Motor neuron (in vitro differentiated cells): ENCODE results near the gene ZBTB38. TPM values are rescaled to one million over a fixed set of nuclear protein-coding genes. Genes with fewer than 3 reads are reported as not detected.

Experiments
- ATAC-seq, 8 experiments: fragments of 200-7000 bp; cut with Tn5 transposase; replicated peaks in 6 of 8; 2 replicates each; pipeline ENCODE4 v1.8.0; 2021; ENCODE audit warnings: mild to moderate bottlenecking in 8 of 8, moderate library complexity in 8 of 8
- H3K27ac ChIP-seq, 2 donors: fragments of 250-450 bp; sonication (Bioruptor Pico); 2 replicates each; pipeline ENCODE4 v1.9.0; 2021; ENCODE audit warnings: antibody characterized with exemption in 2 of 2, mild to moderate bottlenecking in 2 of 2, moderate library complexity in 1 of 2
- H3K4me1 ChIP-seq, 2 donors: fragments of 250-450 bp; sonication (Bioruptor Pico); replicated peaks in 1 of 2; 2 replicates each; pipeline ENCODE4 v1.6.1; 2021; ENCODE audit warnings: antibody characterized with exemption in 2 of 2, mild to moderate bottlenecking in 2 of 2, moderate library complexity in 1 of 2
- H3K4me3 ChIP-seq, 5 donors: fragments of 250-450 bp; sonication (Bioruptor Pico); 2 replicates each; pipeline ENCODE4 v1.9.0; 2021; ENCODE audit warnings: antibody characterized with exemption in 5 of 5, mild to moderate bottlenecking in 5 of 5, moderate library complexity in 4 of 5
- WGBS, 10 experiments: fragments of 450-650 bp; shearing (Covaris generic); methylation state at CpG; one replicate each; pipeline ENCODE4 v1.0.0; 2022; 5-methylcytosine and 5-hydroxymethylcytosine counted together
- in situ Hi-C, 9 experiments: fragments of 400-800 bp; cut with MboI; loops; one replicate each; pipeline ENCODE4 v1.15.0; 2021; ENCODE audit warnings: low sequenced_read_pairs in 9 of 9, low pct_unique_long_range_greater_than_20kb in 2 of 9; ENCODE audit not compliant: unreplicated experiment in 9 of 9
- total RNA-seq, 8 experiments: library from RNA; unstranded; fragments of 300-600 nt; gene quantifications; 2 replicates each; pipeline versions ENCODE4 v1.2.3 to v1.2.4, GENCODE V29; 2022

ZBTB38 gene
- total RNA-seq, 8 experiments from 2014 or later = 11.4 to 87.6 (median 30.9) TPM

- Histone ChIP-seq H3K4me1 (peaks cover 34 to 51% of the 10 kb centered on the region in 2 donors), H3K4me3 (no peak overlapping the region), H3K27ac (peak overlapping the region; percentile 26 to 39)
- peak in 7 of 8 experiments; percentile 89 to 97 (median 93) for ATAC-seq
- WGBS, 10 experiments = 13 to 68% (median 31%) methylated on average over 2 to 8 of the region's 9 CpGs; no CpG with 5 or more reads in 2 of the 10 experiments
- in situ Hi-C loops = loop anchor here in 1 of 9 experiments (25.0 kb wide), 1 partner anchor 231 kb away; no protein-coding TSS in a partner anchor
Measured at GRCh38 chr3:141331377-141332318, 36.7 kb upstream of the ZBTB38 start.

GRCh38 chr3:141332416-141332815 lies 35.9 kb upstream of the ZBTB38 start:
- WGBS, 10 experiments = 86 to 100% (median 94%) methylated on average over 1 to 5 of the region's 5 CpGs; no CpG with 5 or more reads in 4 of the 10 experiments
- ATAC-seq = no peak
- in situ Hi-C loops = loop anchor here in 1 of 9 experiments (25.0 kb wide), 1 partner anchor 230 kb away; no protein-coding TSS in a partner anchor

GRCh38 chr3:141333836-141334626 lies 34.3 kb upstream of the ZBTB38 start:
- Histone ChIP-seq H3K27ac (no peak overlapping the region), H3K4me3 (no peak overlapping the region), H3K4me1 (peaks cover 48 to 59% of the 10 kb centered on the region in 2 donors)
- 80 to 100% (median 91%) methylated on average over 1 to 2 of the region's 3 CpGs; no CpG with 5 or more reads in 3 of the 10 experiments for WGBS, 10 experiments
- in situ Hi-C loops = loop anchor here in 1 of 9 experiments (25.0 kb wide), 1 partner anchor 228 kb away; no protein-coding TSS in a partner anchor
- ATAC-seq = no peak

More at GRCh38 chr3:141332416-141332815, 35.9 kb upstream of the ZBTB38 start:
- Histone ChIP-seq H3K4me3 (no peak overlapping the region), H3K4me1 (peaks cover 41 to 53% of the 10 kb centered on the region in 2 donors), H3K27ac (peak overlapping the region in 1 of 2 donors; percentile 39)

GRCh38 chr3:141334627-141335250 lies 33.6 kb upstream of the ZBTB38 start:
- WGBS, 10 experiments = 50 to 100% (median 82%) methylated on average over 1 to 9 of the region's 11 CpGs; no CpG with 5 or more reads in 1 of the 10 experiments
- in situ Hi-C loops = loop anchor here in 1 of 9 experiments (25.0 kb wide), 1 partner anchor 228 kb away; no protein-coding TSS in a partner anchor
- ATAC-seq = no peak
- H3K4me3 ChIP-seq = no peak overlapping the region
- peak overlapping the region in 1 of 2 donors; percentile 41 for H3K27ac ChIP-seq
- peaks cover 48 to 59% of the 10 kb centered on the region in 2 donors for H3K4me1 ChIP-seq

- ATAC-seq = peak in 1 of 8 experiments; percentile 9
- in situ Hi-C loops = loop anchor here in 1 of 9 experiments (25.0 kb wide), 1 partner anchor 227 kb away; no protein-coding TSS in a partner anchor
- H3K27ac ChIP-seq = peak overlapping the region in 1 of 2 donors; percentile 41
- H3K4me3 ChIP-seq = no peak overlapping the region
- 20 to 92% (median 60%) methylated on average over 1 to 2 of the region's 2 CpGs; no CpG with 5 or more reads in 3 of the 10 experiments for WGBS, 10 experiments
- H3K4me1 ChIP-seq = peaks cover 48 to 53% of the 10 kb centered on the region in 2 donors
Measured at GRCh38 chr3:141335531-141336061, 32.7 kb upstream of the ZBTB38 start.

GRCh38 chr3:141336672-141337522 lies 31.4 kb upstream of the ZBTB38 start:
- H3K27ac ChIP-seq = peak overlapping the region; percentile 80 to 86
- no peak overlapping the region for H3K4me3 ChIP-seq

GRCh38 chr3:141337523-141337854 lies 30.8 kb upstream of the ZBTB38 start:
- Histone ChIP-seq H3K4me1 (peaks cover 32 to 34% of the 10 kb centered on the region in 2 donors), H3K27ac (peak overlapping the region; percentile 80 to 86), H3K4me3 (no peak overlapping the region)
- in situ Hi-C loops = loop anchor here in 1 of 9 experiments (25.0 kb wide), 1 partner anchor 225 kb away; no protein-coding TSS in a partner anchor
- ATAC-seq = peak in 5 of 8 experiments; percentile 28 to 40 (median 31)
- 80 to 100% (median 100%) methylated on average over 1 of the region's 1 CpG; no CpG with 5 or more reads in 3 of the 10 experiments for WGBS, 10 experiments

More at GRCh38 chr3:141336672-141337522, 31.4 kb upstream of the ZBTB38 start:
- H3K4me1 ChIP-seq = peaks cover 38 to 40% of the 10 kb centered on the region in 2 donors
- peak in 7 of 8 experiments; percentile 95 to 99 (median 98) for ATAC-seq
- 29 to 90% (median 56%) methylated on average over 2 to 11 of the region's 12 CpGs for WGBS, 10 experiments
- in situ Hi-C loops = loop anchor here in 1 of 9 experiments (25.0 kb wide), 1 partner anchor 225 kb away; no protein-coding TSS in a partner anchor

GRCh38 chr3:141337991-141338390 lies 30.3 kb upstream of the ZBTB38 start:
- WGBS, 10 experiments = 80 to 100% (median 100%) methylated on average over 1 to 2 of the region's 2 CpGs; no CpG with 5 or more reads in 2 of the 10 experiments
- peak overlapping the region; percentile 80 to 86 for H3K27ac ChIP-seq
- in situ Hi-C loops = loop anchor here in 1 of 9 experiments (25.0 kb wide), 1 partner anchor 224 kb away; no protein-coding TSS in a partner anchor
- H3K4me1 ChIP-seq = peaks cover 31 to 33% of the 10 kb centered on the region in 2 donors
- H3K4me3 ChIP-seq = no peak overlapping the region
- no peak for ATAC-seq

GRCh38 chr3:141338881-141339280 lies 29.4 kb upstream of the ZBTB38 start:
- no peak for ATAC-seq
- H3K27ac ChIP-seq = no peak overlapping the region
- in situ Hi-C loops = loop anchor here in 1 of 9 experiments (25.0 kb wide), 1 partner anchor 223 kb away; no protein-coding TSS in a partner anchor
- H3K4me1 ChIP-seq = peaks cover 31 to 33% of the 10 kb centered on the region in 2 donors
- H3K4me3 ChIP-seq = no peak overlapping the region

GRCh38 chr3:141341536-141341935 lies 26.8 kb upstream of the ZBTB38 start:
- 86 to 100% (median 100%) methylated on average over 1 of the region's 1 CpG; no CpG with 5 or more reads in 2 of the 10 experiments for WGBS, 10 experiments
- in situ Hi-C loops = loop anchor here in 1 of 9 experiments (25.0 kb wide), 1 partner anchor 221 kb away; no protein-coding TSS in a partner anchor
- Histone ChIP-seq H3K4me3 (no peak overlapping the region), H3K4me1 (peaks cover 17 to 28% of the 10 kb centered on the region in 2 donors), H3K27ac (no peak overlapping the region)
- no peak for ATAC-seq

GRCh38 chr3:141342386-141342785 lies 25.9 kb upstream of the ZBTB38 start:
- Histone ChIP-seq H3K27ac (no peak overlapping the region), H3K4me3 (no peak overlapping the region), H3K4me1 (peaks cover 9 to 28% of the 10 kb centered on the region in 2 donors)
- no peak for ATAC-seq
- in situ Hi-C loops = loop anchor here in 1 of 9 experiments (25.0 kb wide), 1 partner anchor 220 kb away; no protein-coding TSS in a partner anchor
- 37 to 90% (median 82%) methylated on average over 2 to 5 of the region's 5 CpGs for WGBS, 10 experiments
